ENCODE measurements around the gene KLK4. TPM values are rescaled to one million over a fixed set of nuclear protein-coding genes. Genes with fewer than 3 reads are reported as not detected.

Gene KLK4
- total and polyA plus RNA-seq, 2 of the 4 experiments (the other 2 are of a cell fraction), result not detected

GRCh38 chr19:50878851-50879250 lies 32.3 kb downstream of the KLK4 start:
- Histone ChIP-seq H3K9ac (ENCODE audit: low read depth, low read length) (no peak overlapping the region), H3K14ac (replicated peaks; ENCODE audit: low read depth, low read length) (no peak overlapping the region), H3K4ac (ENCODE audit: low read depth, low read length) (no peak overlapping the region), H2BK5ac (ENCODE audit: low read depth, low read length, poor library complexity, severe bottlenecking) (no peak overlapping the region), H4K91ac (ENCODE audit: insufficient read depth, low read depth, low read length) (no peak overlapping the region), H3K9me1 (ENCODE audit: insufficient read depth, low read length) (no peaks in the 10 kb centered on the region), H3K4me3 (ENCODE audit: insufficient read depth, low read depth, low read length) (no peak overlapping the region), H3K9me3 (ENCODE audit: control insufficient read depth, insufficient read depth, low read length) (no peaks in the 10 kb centered on the region), H3K56ac (ENCODE audit: extremely low read depth, insufficient read depth, low read length) (no peak overlapping the region), H3K18ac (ENCODE audit: low read depth, low read length) (no peak overlapping the region), H4K5ac (ENCODE audit: low read depth, low read length) (no peak overlapping the region), H2BK120ac (ENCODE audit: low read depth, low read length) (no peak overlapping the region), H3K4me1 (ENCODE audit: control insufficient read depth, insufficient read depth, low read length) (no peaks in the 10 kb centered on the region), H4K20me1 (ENCODE audit: insufficient read depth, low read length) (no peaks in the 10 kb centered on the region), H2AK5ac (ENCODE audit: low read depth, low read length) (no peak overlapping the region), H3K23ac (ENCODE audit: low read depth, low read length) (no peak overlapping the region), H2BK15ac (ENCODE audit: low read depth, low read length) (no peak overlapping the region), H3K36me3 (ENCODE audit: control insufficient read depth, insufficient read depth, low read length) (no peaks in the 10 kb centered on the region), H4K8ac (ENCODE audit: low read depth in 2 of 2, low read length in 2 of 2) (no peak overlapping the region), H3K4me2 (ENCODE audit: low read depth, low read length) (no peak overlapping the region), H2BK20ac (ENCODE audit: low read depth, low read length) (no peak overlapping the region), H3K27ac (ENCODE audit: insufficient read depth, low read length) (no peak overlapping the region), H2AFZ (replicated peaks; ENCODE audit: low read length, poor library complexity) (no peak overlapping the region), H3K79me1 (ENCODE audit: low read depth in 1 of 2, low read length in 2 of 2) (no peaks in the 10 kb centered on the region), H2AK9ac (replicated peaks; ENCODE audit: low read depth, low read length, poor library complexity) (no peak overlapping the region), H3K27me3 (ENCODE audit: control insufficient read depth, insufficient read depth, low read length) (peaks cover 2% of the 10 kb centered on the region)
- ChIA-PET POLR2A (ENCODE audit: unreplicated experiment) (no interaction called here), CTCF (no interaction called here)
- DNase-seq, result no peak
- in situ Hi-C loops (cut with MboI; ENCODE audit: low sequenced_read_pairs) (no loop called here), dilution Hi-C loops (cut with HindIII; ENCODE audit: low sequenced_read_pairs, unreplicated experiment) (no loop called here), intact Hi-C loops (cut with micrococcal nuclease) (no loop called here)
- BruUV-seq (replicated peaks), result no TSS peak
- WGBS, 2 experiments (ENCODE audit: extremely low coverage in 2 of 2, insufficient read length in 1 of 2), result no CpG with 5 or more reads among the region's 5 CpGs
- no peak for TF ChIP-seq SMC3 (IDR thresholded peaks at IDR 0.05; ENCODE audit: low read depth, low read length)
- TF ChIP-seq CHD1 (IDR thresholded peaks at IDR 0.05; ENCODE audit: low read depth, low read length), result no peak
- no peak for TF ChIP-seq FOS (IDR thresholded peaks at IDR 0.05; ENCODE audit: low read depth, low read length)
- no peak for TF ChIP-seq USF2 (IDR thresholded peaks at IDR 0.05; ENCODE audit: low read depth, low read length)
- no peak for TF ChIP-seq NFE2L2 (IDR thresholded peaks at IDR 0.05; ENCODE audit: low read depth, low read length)
- TF ChIP-seq RAD21 (IDR thresholded peaks at IDR 0.05; ENCODE audit: low read length), result no peak
- TF ChIP-seq POLR2A (IDR thresholded peaks at IDR 0.05; ENCODE audit: low read depth, low read length), result no peak
- TF ChIP-seq MAFK (IDR thresholded peaks at IDR 0.05; ENCODE audit: low read depth, low read length), result no peak
- TF ChIP-seq RCOR1 (IDR thresholded peaks at IDR 0.05; ENCODE audit: insufficient replicate concordance, low read length), result no peak
- TF ChIP-seq CEBPB (IDR thresholded peaks at IDR 0.05; ENCODE audit: low read depth, low read length), result no peak
- TF ChIP-seq BHLHE40 (IDR thresholded peaks at IDR 0.05; ENCODE audit: low read depth, low read length), result no peak
- no peak for TF ChIP-seq CTCF (conservative IDR thresholded peaks at IDR 0.05; ENCODE audit: low read depth, low read length)
- no peak for TF ChIP-seq ELK1 (IDR thresholded peaks at IDR 0.05; ENCODE audit: borderline replicate concordance, low read depth, low read length)
- no peak for TF ChIP-seq MXI1 (IDR thresholded peaks at IDR 0.05; ENCODE audit: borderline replicate concordance, low read depth, low read length)
- TF ChIP-seq MAZ (IDR thresholded peaks at IDR 0.05; ENCODE audit: borderline replicate concordance, low read depth, low read length), result no peak
- TF ChIP-seq RFX5 (IDR thresholded peaks at IDR 0.05; ENCODE audit: low read depth, low read length), result no peak
- no peak for ATAC-seq (ENCODE audit: low read depth)

All from IMR-90 (cell line).